ENCODE results near the gene TRIB2. TPM values are rescaled to one million over a fixed set of nuclear protein-coding genes. Genes with fewer than 3 reads are reported as not detected.

The TRIB2 gene
- total and polyA plus RNA-seq, 4 donors: 6.7 to 27.8 (median 12.3) TPM

GRCh38 chr2:12741380-12741779 is 24.6 kb downstream of the TRIB2 start:
- Histone ChIP-seq H3K9me3 (ENCODE audit: control insufficient read depth in 4 of 4, low read length in 3 of 4) (no peaks in the 10 kb centered on the region), H3K27me3 (ENCODE audit: control insufficient read depth in 4 of 4, insufficient read depth in 4 of 4, low read length in 3 of 4) (no peaks in the 10 kb centered on the region), H3K27ac (ENCODE audit: low read depth in 1 of 2, low read length in 2 of 2) (no peak overlapping the region), H3K4me3 (ENCODE audit: low read depth in 1 of 3, low read length in 3 of 3) (no peak overlapping the region), H3K4me1 (ENCODE audit: control insufficient read depth in 4 of 4, insufficient read depth in 4 of 4, low read length in 3 of 4) (no peaks in the 10 kb centered on the region), H3K36me3 (ENCODE audit: control insufficient read depth in 4 of 4, insufficient read depth in 3 of 4, low read depth in 1 of 4, low read length in 3 of 4) (peaks cover 1 to 9% (median 5%) of the 10 kb centered on the region in 4 donors), H3K9ac (ENCODE audit: low read depth in 1 of 2, low read length in 2 of 2) (no peak overlapping the region)
- no peak for DNase-seq (ENCODE audit: low spot score)
- 75% methylated on average over 3 of the region's 3 CpGs for WGBS
- TF ChIP-seq ATF3 (IDR thresholded peaks at IDR 0.05) (no peak), CTCF (IDR thresholded peaks at IDR 0.05; ENCODE audit: low read depth, low read length, missing input control) (no peak), TAF1 (conservative IDR thresholded peaks at IDR 0.05) (no peak), HNF4A (conservative IDR thresholded peaks at IDR 0.05) (no peak), ZBTB33 (IDR thresholded peaks at IDR 0.05) (no peak), RXRA (IDR thresholded peaks at IDR 0.05) (no peak), JUND (IDR thresholded peaks at IDR 0.05) (no peak), EGR1 (IDR thresholded peaks at IDR 0.05; ENCODE audit: low read depth in 2 of 2) (no peak), RAD21 (IDR thresholded peaks at IDR 0.05) (no peak), YY1 (IDR thresholded peaks at IDR 0.05) (no peak), FOXA1 (IDR thresholded peaks at IDR 0.05) (no peak), NR2F2 (IDR thresholded peaks at IDR 0.05) (no peak), HNF4G (IDR thresholded peaks at IDR 0.05) (no peak)
- TF ChIP-seq, protein P1, sequence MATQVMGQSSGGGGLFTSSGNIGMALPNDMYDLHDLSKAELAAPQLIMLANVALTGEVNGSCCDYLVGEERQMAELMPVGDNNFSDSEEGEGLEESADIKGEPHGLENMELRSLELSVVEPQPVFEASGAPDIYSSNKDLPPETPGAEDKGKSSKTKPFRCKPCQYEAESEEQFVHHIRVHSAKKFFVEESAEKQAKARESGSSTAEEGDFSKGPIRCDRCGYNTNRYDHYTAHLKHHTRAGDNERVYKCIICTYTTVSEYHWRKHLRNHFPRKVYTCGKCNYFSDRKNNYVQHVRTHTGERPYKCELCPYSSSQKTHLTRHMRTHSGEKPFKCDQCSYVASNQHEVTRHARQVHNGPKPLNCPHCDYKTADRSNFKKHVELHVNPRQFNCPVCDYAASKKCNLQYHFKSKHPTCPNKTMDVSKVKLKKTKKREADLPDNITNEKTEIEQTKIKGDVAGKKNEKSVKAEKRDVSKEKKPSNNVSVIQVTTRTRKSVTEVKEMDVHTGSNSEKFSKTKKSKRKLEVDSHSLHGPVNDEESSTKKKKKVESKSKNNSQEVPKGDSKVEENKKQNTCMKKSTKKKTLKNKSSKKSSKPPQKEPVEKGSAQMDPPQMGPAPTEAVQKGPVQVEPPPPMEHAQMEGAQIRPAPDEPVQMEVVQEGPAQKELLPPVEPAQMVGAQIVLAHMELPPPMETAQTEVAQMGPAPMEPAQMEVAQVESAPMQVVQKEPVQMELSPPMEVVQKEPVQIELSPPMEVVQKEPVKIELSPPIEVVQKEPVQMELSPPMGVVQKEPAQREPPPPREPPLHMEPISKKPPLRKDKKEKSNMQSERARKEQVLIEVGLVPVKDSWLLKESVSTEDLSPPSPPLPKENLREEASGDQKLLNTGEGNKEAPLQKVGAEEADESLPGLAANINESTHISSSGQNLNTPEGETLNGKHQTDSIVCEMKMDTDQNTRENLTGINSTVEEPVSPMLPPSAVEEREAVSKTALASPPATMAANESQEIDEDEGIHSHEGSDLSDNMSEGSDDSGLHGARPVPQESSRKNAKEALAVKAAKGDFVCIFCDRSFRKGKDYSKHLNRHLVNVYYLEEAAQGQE (IDR thresholded peaks at IDR 0.05): no peak

DNA sequence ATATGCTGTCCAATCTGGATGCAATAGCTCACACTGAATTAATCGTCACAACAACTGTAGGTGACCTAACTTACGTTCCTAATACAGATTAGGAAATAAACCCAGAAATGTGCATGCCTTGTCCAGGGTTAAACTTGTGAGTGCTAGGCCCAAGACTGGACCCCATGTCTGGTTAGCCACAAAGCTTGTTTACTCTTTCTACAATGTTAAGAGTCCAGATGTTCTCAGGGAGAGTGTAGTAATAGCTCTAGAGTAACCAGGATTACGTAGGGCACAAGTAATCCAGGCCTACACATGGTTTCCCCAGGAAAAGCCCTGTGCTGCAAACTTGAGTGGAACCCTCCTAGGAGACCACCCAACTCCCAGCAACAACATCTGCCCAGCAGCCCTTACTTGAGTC is 26.2 kb downstream of the TRIB2 start:
- peaks cover 1 to 9% (median 5%) of the 10 kb centered on the region in 4 donors for H3K36me3 ChIP-seq (ENCODE audit: control insufficient read depth in 4 of 4, insufficient read depth in 3 of 4, low read depth in 1 of 4, low read length in 3 of 4)
- DNase-seq (ENCODE audit: low spot score): no peak
- no peak for TF ChIP-seq TAF1 (conservative IDR thresholded peaks at IDR 0.05)
- no peak for TF ChIP-seq FOXA1 (IDR thresholded peaks at IDR 0.05)
- TF ChIP-seq YY1 (IDR thresholded peaks at IDR 0.05): no peak
- TF ChIP-seq HNF4A (conservative IDR thresholded peaks at IDR 0.05): no peak
- no peak for TF ChIP-seq RAD21 (IDR thresholded peaks at IDR 0.05)
- no peak for TF ChIP-seq SP1 (IDR thresholded peaks at IDR 0.05)
- TF ChIP-seq RXRA (IDR thresholded peaks at IDR 0.05): no peak
- no peak for TF ChIP-seq CTCF (IDR thresholded peaks at IDR 0.05; ENCODE audit: low read depth, low read length, missing input control)
- no peak for TF ChIP-seq HNF4G (IDR thresholded peaks at IDR 0.05)
- TF ChIP-seq, protein P2, sequence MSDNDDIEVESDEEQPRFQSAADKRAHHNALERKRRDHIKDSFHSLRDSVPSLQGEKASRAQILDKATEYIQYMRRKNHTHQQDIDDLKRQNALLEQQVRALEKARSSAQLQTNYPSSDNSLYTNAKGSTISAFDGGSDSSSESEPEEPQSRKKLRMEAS (IDR thresholded peaks at IDR 0.05): no peak
- TF ChIP-seq ATF3 (IDR thresholded peaks at IDR 0.05): no peak
- no peak for TF ChIP-seq GABPA (IDR thresholded peaks at IDR 0.05 in 1 of 2, conservative IDR thresholded peaks at IDR 0.05 in 1 of 2)
- no peak for TF ChIP-seq EGR1 (IDR thresholded peaks at IDR 0.05; ENCODE audit: low read depth in 2 of 2)
- TF ChIP-seq NR2F2 (IDR thresholded peaks at IDR 0.05): no peak
- TF ChIP-seq ZBTB33 (IDR thresholded peaks at IDR 0.05): no peak
- no peaks in the 10 kb centered on the region for H3K4me1 ChIP-seq (ENCODE audit: control insufficient read depth in 4 of 4, insufficient read depth in 4 of 4, low read length in 3 of 4)
- H3K4me3 ChIP-seq (ENCODE audit: low read depth in 1 of 3, low read length in 3 of 3): no peak overlapping the region
- no peak overlapping the region for H3K9ac ChIP-seq (ENCODE audit: low read depth in 1 of 2, low read length in 2 of 2)
- WGBS: 92% methylated on average over 3 of the region's 3 CpGs
- no peaks in the 10 kb centered on the region for H3K9me3 ChIP-seq (ENCODE audit: control insufficient read depth in 4 of 4, low read length in 3 of 4)
- no peaks in the 10 kb centered on the region for H3K27me3 ChIP-seq (ENCODE audit: control insufficient read depth in 4 of 4, insufficient read depth in 4 of 4, low read length in 3 of 4)
- no peak overlapping the region for H3K27ac ChIP-seq (ENCODE audit: low read depth in 1 of 2, low read length in 2 of 2)

All from liver (tissue), 9 donors.